Caco-2 (cell line): Measurements from ENCODE around the gene KCTD6. TPM values are rescaled to one million over a fixed set of nuclear protein-coding genes. Genes with fewer than 3 reads are reported as not detected.

ENCODE experiments used
- BruUV-seq: library from RNA; stranded (reverse); fragments of 400-500 nt; replicated peaks from 2 replicates; lab custom pipeline; 2021; lab: Mats Ljungman, UMichigan
- CTCF ChIA-PET: fragments of 300-600 bp; sonication (Branson Sonifier 250); formaldehyde crosslinking; loops from one replicate; lab custom pipeline; 2022; ENCODE audit warnings: antibody characterized with exemption; lab: Charles Lee
- POLR2A ChIA-PET: fragments of 300-600 bp; sonication (Branson Sonifier 250); formaldehyde crosslinking; loops from one replicate; lab custom pipeline; 2022; ENCODE audit warnings: antibody characterized with exemption; lab: Charles Lee
- DNase-seq, 2 experiments: peaks; one replicate each; pipeline versions ENCODE4 v3.0.0 to v3.0.0-alpha.2; 2020 to 2022
- H3K27me3 ChIP-seq: replicated peaks from 2 replicates; pipeline ENCODE4 v1.6.0; 2011; ENCODE audit warnings: low read length; ENCODE audit not compliant: control insufficient read depth, insufficient read depth
- H3K36me3 ChIP-seq: 2 replicates; pipeline ENCODE4 v1.5.1; 2011; ENCODE audit warnings: low read length; ENCODE audit not compliant: control insufficient read depth, insufficient read depth
- H3K4me1 ChIP-seq: fragments of 250-450 bp; sonication (Bioruptor Pico); 2 replicates; pipeline ENCODE4 v1.5.1; 2020; ENCODE audit warnings: mild to moderate bottlenecking
- H3K4me3 ChIP-seq: 2 replicates; pipeline ENCODE4 v1.5.1; 2011; ENCODE audit warnings: low read depth, mild to moderate bottlenecking, control low read depth, low read length
- H3K9me3 ChIP-seq: fragments of 250-450 bp; sonication (Bioruptor Pico); 2 replicates; pipeline ENCODE4 v1.5.1; 2020; ENCODE audit warnings: mild to moderate bottlenecking, moderate library complexity
- H3K27ac Mint-ChIP-seq: one replicate; pipeline ENCODE4 v1.8.0; 2022; ENCODE audit warnings: mixed read lengths; ENCODE audit not compliant: unreplicated experiment
- H3K27me3 Mint-ChIP-seq: one replicate; pipeline ENCODE4 v1.8.0; 2022; ENCODE audit warnings: mixed read lengths; ENCODE audit not compliant: insufficient read depth, unreplicated experiment
- H3K36me3 Mint-ChIP-seq: one replicate; pipeline ENCODE4 v1.8.0; 2022; ENCODE audit warnings: mild to moderate bottlenecking, mixed read lengths; ENCODE audit not compliant: insufficient read depth, unreplicated experiment
- H3K4me1 Mint-ChIP-seq: one replicate; pipeline ENCODE4 v1.8.0; 2022; ENCODE audit warnings: low read depth, mixed read lengths; ENCODE audit not compliant: unreplicated experiment
- H3K4me3 Mint-ChIP-seq: one replicate; pipeline ENCODE4 v1.8.0; 2022; ENCODE audit warnings: mild to moderate bottlenecking, moderate library complexity, mixed read lengths; ENCODE audit not compliant: unreplicated experiment
- H3K9me3 Mint-ChIP-seq: one replicate; pipeline ENCODE4 v1.8.0; 2022; ENCODE audit warnings: mixed read lengths; ENCODE audit not compliant: unreplicated experiment
- CTCF ChIP-seq, 2 experiments: fragments of 200-600 bp in 1 of 2; IDR thresholded peaks; 1 replicate in 1 of 2; 2 replicates in 1 of 2; pipeline versions ENCODE4 v1.5.1 to v1.8.0; 2011 to 2022; ENCODE audit warnings: antibody characterized with exemption in 1 of 2, control low read depth in 1 of 2, inconsistent platforms in 1 of 2, low read depth in 1 of 2, low read length in 1 of 2, mild to moderate bottlenecking in 1 of 2, moderate library complexity in 1 of 2; ENCODE audit not compliant: insufficient read depth in 1 of 2, severe bottlenecking in 1 of 2, unreplicated experiment in 1 of 2
- intact Hi-C: fragments of 100-400 bp; cut with micrococcal nuclease; formaldehyde crosslinking; loops from one replicate; pipeline ENCODE4 v1.10.0; 2022; ENCODE audit not compliant: unreplicated experiment
- total RNA-seq: library from RNA; stranded (reverse); gene quantifications from 2 replicates; pipeline ENCODE4 v1.2.3, GENCODE V29; 2022

The KCTD6 gene
- total RNA-seq, 1 experiment from 2014 or later, result 9.8 TPM

GRCh38 chr3:58474348-58474911 lies 17.5 kb upstream of the KCTD6 start:
- H3K27me3 ChIP-seq, result no peaks in the 10 kb centered on the region
- ChIA-PET POLR2A (no interaction called here), CTCF (no interaction called here)
- BruUV-seq, result no TSS peak
- DNase-seq, result no peak
- H3K36me3 Mint-ChIP-seq, result peaks cover 5% of the 10 kb centered on the region
- no peak overlapping the region for H3K4me3 ChIP-seq
- H3K4me1 Mint-ChIP-seq, result peaks cover 14% of the 10 kb centered on the region
- no peaks in the 10 kb centered on the region for H3K36me3 ChIP-seq
- H3K27ac Mint-ChIP-seq, result no peak overlapping the region
- no peak for TF ChIP-seq CTCF (IDR thresholded peaks at IDR 0.05; ENCODE audit: insufficient read depth in 1 of 2, low read depth in 1 of 2, low read length in 1 of 2, severe bottlenecking in 1 of 2, unreplicated experiment in 1 of 2)
- H3K9me3 ChIP-seq, result no peaks in the 10 kb centered on the region
- H3K4me3 Mint-ChIP-seq, result no peak overlapping the region
- peaks cover 30% of the 10 kb centered on the region for H3K4me1 ChIP-seq
- intact Hi-C loops, result no loop called here
- no peaks in the 10 kb centered on the region for H3K9me3 Mint-ChIP-seq
- no peaks in the 10 kb centered on the region for H3K27me3 Mint-ChIP-seq

- intact Hi-C loops, result no loop called here
- DNase-seq, result no peak
- H3K9me3 Mint-ChIP-seq, result no peaks in the 10 kb centered on the region
- Histone ChIP-seq H3K4me1 (peaks cover 24% of the 10 kb centered on the region), H3K4me3 (no peak overlapping the region), H3K36me3 (no peaks in the 10 kb centered on the region), H3K9me3 (no peaks in the 10 kb centered on the region), H3K27me3 (no peaks in the 10 kb centered on the region)
- H3K27ac Mint-ChIP-seq, result no peak overlapping the region
- peaks cover 9% of the 10 kb centered on the region for H3K4me1 Mint-ChIP-seq
- H3K4me3 Mint-ChIP-seq, result no peak overlapping the region
- no TSS peak for BruUV-seq
- CTCF ChIA-PET, result no interaction called here
- TF ChIP-seq CTCF (IDR thresholded peaks at IDR 0.05; ENCODE audit: insufficient read depth in 1 of 2, low read depth in 1 of 2, low read length in 1 of 2, severe bottlenecking in 1 of 2, unreplicated experiment in 1 of 2), result no peak
- H3K36me3 Mint-ChIP-seq, result peaks cover 5% of the 10 kb centered on the region
- POLR2A ChIA-PET, result no interaction called here
- no peaks in the 10 kb centered on the region for H3K27me3 Mint-ChIP-seq
These were observed 16.8 kb upstream of the KCTD6 start for GRCh38 chr3:58474967-58475578.

- DNase-seq, result no peak
- Histone ChIP-seq H3K27me3 (no peaks in the 10 kb centered on the region), H3K4me1 (no peaks in the 10 kb centered on the region), H3K4me3 (no peak overlapping the region), H3K36me3 (no peaks in the 10 kb centered on the region), H3K9me3 (peaks cover 8% of the 10 kb centered on the region; the same call in 1 of the 2 replicates)
- POLR2A ChIA-PET, result no interaction called here
- Mint-ChIP-seq H3K4me3 (no peak overlapping the region), H3K27me3 (no peaks in the 10 kb centered on the region), H3K27ac (no peak overlapping the region), H3K9me3 (no peaks in the 10 kb centered on the region), H3K4me1 (no peaks in the 10 kb centered on the region), H3K36me3 (peaks cover 5% of the 10 kb centered on the region)
- no peak for TF ChIP-seq CTCF (IDR thresholded peaks at IDR 0.05; ENCODE audit: insufficient read depth in 1 of 2, low read depth in 1 of 2, low read length in 1 of 2, severe bottlenecking in 1 of 2, unreplicated experiment in 1 of 2)
- CTCF ChIA-PET, result no interaction called here
- no TSS peak for BruUV-seq
- intact Hi-C loops, result no loop called here
These were observed 13.1 kb upstream of the KCTD6 start for GRCh38 chr3:58478781-58479180.
